ENCODE data around the gene TMED9.

TMED9 gene

DNA sequence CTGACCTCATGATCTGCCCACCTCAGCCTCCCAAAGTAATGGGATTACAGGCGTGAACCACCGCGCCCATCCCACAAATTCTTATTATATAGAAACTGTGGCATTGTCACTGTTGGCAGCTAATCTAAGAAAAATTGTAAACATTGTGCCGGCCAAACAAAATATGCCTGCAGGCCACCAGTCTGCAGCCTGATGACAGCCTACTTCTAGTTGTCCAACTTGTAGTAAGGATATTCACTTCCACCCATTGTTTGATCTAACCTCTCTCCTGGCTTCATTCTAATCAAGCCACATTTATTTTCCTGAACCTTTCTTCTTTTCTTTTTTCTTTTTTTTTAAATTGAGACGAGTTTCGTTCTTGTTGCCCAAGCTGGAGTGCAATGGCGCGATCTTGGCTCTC is 13.7 kb upstream of the TMED9 start:
- DNase-seq (ENCODE audit: low read depth in 3 of 3), result no peak

DNA sequence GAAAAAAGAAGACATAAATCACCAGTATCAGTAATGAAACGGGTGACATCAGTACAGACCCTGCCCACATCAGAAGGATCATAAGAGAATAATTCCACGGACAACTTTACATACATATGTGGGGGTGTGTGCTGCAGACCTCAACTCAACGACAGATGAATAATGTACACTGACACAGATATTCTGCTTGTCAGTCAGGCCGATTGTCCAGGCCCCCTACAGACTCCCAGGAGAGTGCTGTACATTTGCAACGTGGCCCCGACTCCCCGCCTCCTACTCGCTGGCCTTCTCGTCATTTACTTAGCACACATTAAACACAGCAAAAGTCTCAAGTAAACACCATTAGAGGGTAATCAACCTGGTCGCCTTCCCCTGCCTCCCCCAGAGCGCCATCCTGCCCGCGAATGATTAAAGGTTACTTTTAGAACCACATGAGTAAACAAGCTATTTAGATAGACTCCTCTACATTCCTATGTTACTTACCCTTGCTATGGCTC is 3.5 kb upstream of the TMED9 start:
- no peak for DNase-seq (ENCODE audit: low read depth in 3 of 3)

DNA sequence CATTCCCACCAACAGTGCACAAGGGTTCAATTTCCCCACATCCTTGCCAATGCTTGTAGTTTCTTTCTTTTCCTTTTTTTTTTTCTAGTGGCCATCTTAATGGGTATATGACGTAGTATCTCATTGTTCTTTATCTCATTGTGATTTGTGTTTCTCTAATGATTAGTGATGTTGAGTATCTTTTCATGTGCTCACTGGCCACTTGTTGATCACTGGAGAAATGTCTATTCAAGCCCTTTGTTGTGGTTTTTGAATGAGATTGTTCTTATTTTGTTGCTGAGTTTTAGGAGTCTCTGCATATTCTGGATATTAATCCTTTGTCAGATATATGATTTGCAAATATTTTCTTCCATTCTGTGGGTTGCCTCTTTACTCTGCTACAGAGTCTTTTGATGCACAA is 1.6 kb upstream of the TMED9 start:
- DNase-seq (ENCODE audit: low read depth in 3 of 3), result no peak

DNA sequence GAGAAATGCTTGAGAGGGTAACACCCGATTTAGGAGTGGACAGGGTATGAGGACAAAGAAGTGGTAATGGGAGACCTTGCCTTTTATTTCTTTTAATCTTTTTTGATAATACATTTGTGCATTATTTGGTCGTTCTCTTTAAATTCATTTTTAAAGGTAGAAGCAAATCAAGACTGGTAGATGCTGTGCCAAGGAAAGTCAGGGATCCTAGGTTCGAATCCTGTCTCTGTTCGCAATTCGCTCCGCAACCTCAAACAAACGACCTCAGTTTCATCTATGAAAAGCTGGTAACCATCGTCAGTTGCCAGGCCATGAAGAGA is 353 bp upstream of the TMED9 start:
- no peak for DNase-seq (ENCODE audit: low read depth in 3 of 3)

DNA sequence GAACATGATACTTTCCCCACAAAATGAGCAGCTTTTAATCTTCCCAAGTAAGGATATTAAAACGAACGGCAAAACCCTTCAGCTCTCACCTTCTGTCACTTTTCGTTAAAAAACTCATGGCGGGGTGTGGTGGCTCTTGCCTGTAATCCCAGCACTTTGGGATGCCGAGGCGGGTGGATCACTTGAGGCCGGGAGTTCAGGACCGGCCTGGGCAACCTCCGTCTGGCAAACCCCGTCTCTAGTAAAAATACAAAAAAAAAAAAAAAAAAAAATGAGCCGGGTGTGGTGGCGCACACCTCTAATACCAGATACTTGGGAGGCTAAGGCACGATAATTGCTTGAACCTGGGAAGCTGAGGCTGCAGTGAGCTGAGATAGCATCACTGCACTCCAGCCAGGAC is 902 bp downstream of the TMED9 start:
- DNase-seq (ENCODE audit: low read depth in 3 of 3), result no peak

DNA sequence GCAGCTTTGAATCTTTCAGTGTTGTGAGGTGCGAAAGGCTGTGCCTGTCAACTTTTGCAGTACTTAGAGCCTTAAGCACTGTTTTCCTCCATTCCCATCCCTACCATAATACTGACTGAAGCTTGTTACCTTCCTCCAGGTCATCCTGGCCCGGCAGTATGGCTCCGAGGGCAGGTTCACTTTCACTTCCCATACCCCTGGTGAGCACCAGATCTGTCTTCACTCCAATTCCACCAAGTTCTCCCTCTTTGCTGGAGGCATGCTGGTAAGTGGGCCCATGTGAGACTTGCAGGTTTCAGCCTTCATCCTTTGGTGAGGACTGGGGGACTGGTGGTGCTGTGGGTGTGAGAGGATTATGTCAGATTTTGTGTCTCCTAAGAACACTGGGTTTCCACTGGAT is 1.5 kb downstream of the TMED9 start:
- DNase-seq (ENCODE audit: low read depth in 3 of 3), result no peak

DNA sequence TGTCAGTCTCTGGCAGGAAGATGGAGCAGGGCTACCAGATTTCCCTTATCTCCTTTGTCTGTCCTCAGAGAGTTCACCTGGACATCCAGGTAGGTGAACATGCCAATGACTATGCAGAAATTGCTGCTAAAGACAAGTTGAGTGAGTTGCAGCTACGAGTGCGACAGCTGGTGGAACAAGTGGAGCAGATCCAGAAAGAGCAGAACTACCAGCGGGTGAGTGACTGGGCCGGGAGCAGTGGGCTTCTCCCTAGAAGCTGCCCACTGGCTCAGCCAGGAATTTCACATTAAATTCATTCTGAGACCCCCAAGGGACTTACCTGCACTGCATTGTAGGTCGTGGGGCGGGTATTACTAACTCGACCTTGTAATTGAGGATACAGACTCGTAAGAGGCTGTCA is 2.1 kb downstream of the TMED9 start:
- DNase-seq (ENCODE audit: low read depth in 3 of 3), result no peak

DNA sequence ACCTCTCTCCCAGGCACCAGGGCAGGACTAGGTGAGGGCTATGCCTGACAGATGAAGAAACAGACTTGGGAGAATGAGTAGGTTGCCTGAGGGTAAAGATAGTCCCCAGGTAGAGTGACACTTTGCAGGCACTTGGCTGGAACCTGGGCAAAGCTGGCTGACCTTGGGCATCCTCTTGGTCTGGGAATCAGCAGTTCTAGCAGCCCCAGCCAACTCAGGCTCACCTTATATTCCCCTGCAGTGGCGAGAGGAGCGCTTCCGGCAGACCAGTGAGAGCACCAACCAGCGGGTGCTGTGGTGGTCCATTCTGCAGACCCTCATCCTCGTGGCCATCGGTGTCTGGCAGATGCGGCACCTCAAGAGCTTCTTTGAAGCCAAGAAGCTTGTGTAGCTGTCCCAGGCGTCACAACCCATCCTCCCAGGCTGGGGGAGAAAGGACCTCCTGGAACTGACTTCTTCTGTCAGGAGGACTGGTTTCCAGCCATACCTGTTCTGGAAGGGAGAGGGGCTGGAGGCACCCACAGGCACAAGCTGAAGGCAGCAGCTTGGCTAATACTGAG is 3.1 kb downstream of the TMED9 start:
- DNase-seq (ENCODE audit: low read depth in 3 of 3), result no peak

DNA sequence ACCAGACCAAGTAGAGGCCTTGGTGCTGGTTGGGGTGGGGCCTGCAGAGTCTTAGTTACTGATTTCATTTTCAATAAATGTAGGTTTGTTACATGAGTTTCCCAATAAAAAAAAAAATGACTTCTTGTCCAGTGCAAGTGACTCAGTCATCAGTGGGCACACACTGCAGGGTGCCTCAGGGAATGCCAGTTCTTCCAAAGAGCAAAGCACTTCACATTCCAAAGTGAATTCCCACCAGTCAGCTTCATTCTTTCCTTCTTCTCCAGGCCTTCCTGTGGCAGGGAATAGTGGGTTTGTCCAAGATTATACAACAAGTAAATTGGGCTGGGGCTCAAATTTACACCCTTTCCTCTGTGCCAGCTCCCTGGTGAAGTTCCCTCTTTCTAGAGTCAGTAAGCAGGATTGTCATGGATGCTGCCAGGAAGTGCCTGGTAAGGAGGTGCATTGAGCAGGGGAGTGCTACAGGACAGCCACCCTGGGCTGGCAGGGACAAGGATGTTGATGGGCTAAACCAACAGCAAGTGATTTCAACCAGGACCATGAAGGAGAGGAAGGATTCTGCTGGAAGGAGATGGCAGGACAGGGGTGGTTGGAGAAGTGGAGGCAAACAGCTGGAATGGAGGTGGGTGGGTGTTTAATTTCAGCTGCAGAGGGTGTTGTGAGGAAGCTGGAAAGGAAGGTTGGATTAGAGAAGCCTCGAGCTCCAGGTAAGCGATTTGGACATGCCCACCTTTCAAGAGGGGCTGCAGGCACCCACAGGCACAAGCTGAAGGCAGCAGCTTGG is 4.2 kb downstream of the TMED9 start:
- no peak for DNase-seq (ENCODE audit: low read depth in 3 of 3)

DNA sequence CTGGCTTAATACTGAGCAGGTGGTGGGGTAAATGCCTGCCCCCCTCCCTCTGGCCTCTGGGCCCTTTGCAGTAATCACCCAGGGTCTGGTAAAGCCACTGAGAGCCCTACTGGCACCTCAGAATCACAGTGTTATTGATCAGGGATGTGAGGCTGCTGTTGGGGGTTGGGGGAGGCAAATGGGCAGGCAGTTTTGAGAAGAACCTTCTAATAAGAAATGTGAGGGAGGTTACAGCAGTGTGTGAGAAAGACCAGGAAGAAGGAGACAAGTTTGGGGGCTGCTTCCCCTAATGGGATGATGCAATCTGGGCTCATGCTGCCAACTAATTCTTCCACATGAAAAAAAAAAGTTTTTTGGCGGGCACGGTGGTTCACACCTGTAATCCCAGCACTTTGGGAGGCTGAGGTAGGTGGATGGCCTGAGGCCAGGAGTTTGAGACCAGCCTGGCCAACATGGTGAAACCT is 4.8 kb downstream of the TMED9 start:
- no peak for DNase-seq (ENCODE audit: low read depth in 3 of 3)

DNA sequence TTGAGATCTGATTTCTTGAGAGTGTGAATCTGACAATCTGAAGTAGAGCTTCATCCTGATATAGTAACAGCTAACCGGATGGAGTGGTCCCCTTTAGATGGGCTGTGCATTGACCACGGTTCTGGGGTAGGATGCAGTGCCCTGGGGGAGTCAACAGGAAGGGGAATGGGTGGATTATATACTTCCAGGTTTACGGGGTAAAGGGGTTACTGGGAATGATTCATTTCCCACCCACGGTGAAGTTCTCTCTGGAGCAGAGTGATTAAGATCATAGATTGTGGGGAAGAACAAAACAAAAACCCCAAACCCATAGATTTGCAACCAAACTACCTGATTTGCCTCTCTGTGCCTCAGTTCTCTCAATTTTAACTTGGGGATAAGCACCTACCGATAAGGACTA is 6.5 kb downstream of the TMED9 start:
- DNase-seq (ENCODE audit: low read depth in 3 of 3), result no peak

DNA sequence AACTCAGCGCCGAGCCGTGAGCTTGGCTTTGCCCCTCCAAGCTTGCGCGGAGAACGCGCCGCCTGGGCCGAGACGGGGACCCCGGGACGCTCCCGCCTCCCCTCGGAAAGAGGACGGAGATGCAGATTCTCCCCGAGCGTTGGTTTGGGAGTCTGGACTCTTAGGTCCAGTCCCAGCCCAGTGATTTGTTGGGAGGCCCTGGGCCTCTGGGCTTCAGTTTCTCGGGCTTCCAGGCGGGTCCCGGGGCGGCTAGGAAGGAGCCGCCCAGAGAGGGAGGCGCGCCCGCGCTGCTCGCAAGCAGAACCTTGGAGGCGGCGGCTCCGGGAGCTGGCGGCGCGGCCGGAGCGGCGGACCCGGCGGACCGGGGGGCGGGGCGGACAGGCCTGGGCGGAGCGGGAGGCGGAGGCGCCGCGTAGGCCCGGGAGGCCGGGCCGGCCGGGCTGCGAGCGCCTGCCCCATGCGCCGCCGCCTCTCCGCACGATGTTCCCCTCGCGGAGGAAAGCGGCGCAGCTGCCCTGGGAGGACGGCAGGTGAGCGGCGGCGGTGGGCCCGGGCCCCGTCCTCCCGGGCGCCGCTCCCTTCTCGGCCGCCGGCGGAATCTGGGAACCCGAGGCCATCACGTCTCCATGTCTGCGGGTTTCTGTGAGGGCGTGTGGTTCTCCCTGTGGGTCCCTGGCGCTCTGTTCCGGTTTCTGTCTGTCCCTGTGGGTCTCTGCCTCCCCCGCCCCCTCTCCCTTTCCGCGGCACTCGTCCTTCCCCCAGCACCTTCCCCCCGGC is 7.9 kb downstream of the TMED9 start, which contains the start of gene B4GALT7:
Gene B4GALT7, plus strand, starts transcription at position 402 of the 777 bp plus-strand sequence. Its CDS starts 79 bp downstream, at position 481.
- DNase-seq (ENCODE audit: low read depth in 3 of 3), result peak; percentile 74 to 84 (median 80)

DNA sequence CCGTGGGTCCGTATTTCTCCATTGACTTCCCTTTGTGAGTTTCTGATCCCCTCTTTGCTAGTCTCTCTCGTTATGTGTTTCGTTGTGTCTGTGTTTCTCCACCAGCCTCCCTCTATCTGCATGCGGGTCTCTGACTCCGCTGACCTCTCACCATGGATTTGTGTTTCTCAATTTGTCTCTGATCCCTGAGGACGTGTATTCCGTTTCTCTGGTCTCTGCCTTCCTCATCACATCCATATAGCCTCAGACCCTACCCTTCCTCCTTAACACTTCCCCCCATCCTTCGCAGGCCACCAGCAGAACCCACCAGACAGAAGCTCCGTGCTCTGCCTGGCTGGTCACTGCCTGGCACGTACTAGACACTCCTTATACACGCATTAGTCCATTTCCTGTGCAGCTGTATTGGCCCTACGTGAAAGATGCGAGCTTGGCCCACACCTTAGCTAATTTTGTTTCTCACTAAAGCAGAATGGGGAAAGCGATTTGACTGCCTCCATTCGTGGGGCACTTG is 8.6 kb downstream of the TMED9 start:
- DNase-seq (ENCODE audit: low read depth in 3 of 3), result no peak

DNA sequence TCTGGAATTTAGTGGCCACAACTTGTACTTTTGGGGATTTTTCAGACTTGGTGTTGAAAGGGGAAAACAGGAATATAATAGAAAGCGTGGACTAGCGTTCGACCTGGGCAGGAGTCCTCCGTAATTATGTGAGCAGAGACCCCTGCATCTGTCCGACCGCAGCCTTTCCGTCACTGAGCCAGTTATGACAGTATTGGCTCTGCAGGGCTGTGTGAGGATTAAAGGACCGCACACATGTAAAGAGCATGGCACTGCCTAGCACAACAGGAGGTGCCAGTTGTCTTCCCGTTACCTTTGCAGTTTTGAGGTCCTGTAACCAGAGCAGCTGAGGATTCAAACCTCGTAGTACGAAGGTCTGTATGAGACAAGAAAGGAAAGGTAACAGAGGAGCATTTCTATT is 9.1 kb downstream of the TMED9 start:
- no peak for DNase-seq (ENCODE audit: low read depth in 3 of 3)

DNA sequence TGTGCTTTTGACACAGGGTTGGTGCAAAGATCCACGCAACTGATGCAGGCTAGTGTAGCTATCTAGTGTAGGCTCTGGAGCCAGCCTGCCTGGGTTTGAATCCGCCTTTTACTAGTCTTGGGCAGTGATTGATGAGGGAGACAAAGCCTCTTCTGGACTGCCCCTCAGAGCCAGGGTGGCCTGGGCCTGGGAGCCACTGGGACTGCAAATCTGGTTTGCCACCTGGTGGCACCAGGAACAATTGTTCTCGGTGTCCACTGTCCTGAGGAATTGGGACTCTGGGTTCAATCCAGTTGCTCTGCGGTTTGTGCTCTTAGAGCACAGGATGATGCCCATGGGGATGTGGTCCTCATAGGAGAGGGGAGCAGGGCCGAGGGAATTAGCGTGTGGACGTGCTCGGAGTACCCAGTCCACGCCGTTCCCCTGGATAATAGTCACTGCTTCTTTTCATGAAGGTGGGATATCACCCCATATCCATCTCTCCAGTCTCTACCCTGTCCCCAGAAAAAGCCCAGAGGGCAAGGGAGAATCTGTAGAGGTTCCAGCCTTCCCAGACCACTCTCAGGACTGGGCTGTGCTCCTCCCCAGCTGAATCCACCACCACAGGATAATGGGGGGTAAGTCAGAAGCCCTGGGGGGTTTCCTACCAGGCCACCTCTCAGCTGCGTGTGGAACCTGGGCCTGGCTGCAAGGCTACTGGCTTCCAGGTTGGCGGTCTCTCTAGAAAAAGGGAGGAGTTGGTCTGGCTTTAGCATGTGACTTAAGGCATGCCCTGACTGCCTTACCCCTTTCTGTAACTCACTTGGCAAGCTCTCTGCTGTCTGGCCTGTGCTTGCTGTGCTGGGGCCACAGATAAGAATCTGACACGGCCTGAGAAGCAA is 9.8 kb downstream of the TMED9 start:
- no peak for DNase-seq (ENCODE audit: low read depth in 3 of 3)

DNA sequence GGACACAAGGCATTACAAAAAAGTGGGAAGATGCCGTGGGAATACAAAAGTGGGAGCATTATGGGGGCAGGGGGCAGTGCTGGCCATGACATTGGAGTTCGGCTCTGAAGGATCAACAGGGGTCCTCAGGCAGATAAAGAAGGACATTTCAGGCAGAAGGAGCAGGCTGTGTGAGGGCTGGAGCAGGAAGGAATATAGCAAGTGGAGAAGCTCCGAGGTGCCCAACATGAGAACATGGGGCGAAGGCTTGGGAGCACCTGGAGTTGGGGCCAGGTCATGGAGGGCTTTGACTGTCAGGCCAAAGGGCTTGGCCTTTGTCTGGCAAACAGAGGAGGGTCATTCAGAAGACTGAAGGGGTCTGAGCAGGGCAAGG is 10.4 kb downstream of the TMED9 start:
- no peak for DNase-seq (ENCODE audit: low read depth in 3 of 3)

DNA sequence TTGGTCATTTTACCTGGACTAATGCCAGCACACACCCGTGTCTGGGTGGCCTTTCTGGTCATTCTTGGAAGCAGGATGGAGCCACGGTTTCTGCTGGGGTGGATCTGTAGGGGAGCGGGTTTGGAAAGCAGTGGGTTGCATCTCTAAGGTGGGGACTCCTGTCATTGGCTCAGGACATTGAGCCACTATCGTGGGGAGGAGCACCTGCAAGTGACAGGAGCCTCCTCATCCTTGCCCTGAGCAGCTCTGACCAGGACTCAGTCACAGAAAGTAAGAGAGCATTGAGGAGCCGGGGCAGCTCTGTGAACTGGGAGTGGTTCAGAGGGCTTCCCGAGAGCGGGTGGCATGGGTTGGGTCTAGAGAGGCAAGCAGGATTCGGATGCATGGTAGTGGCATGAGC is 11.6 kb downstream of the TMED9 start:
- DNase-seq (ENCODE audit: low read depth in 3 of 3), result no peak

DNA sequence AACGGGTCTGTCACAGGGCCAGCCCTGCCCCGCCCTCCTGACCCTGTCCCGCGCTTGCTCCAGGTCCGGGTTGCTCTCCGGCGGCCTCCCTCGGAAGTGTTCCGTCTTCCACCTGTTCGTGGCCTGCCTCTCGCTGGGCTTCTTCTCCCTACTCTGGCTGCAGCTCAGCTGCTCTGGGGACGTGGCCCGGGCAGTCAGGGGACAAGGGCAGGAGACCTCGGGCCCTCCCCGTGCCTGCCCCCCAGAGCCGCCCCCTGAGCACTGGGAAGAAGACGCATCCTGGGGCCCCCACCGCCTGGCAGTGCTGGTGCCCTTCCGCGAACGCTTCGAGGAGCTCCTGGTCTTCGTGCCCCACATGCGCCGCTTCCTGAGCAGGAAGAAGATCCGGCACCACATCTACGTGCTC is 12.1 kb downstream of the TMED9 start:
- DNase-seq (ENCODE audit: low read depth in 3 of 3), result no peak

DNA sequence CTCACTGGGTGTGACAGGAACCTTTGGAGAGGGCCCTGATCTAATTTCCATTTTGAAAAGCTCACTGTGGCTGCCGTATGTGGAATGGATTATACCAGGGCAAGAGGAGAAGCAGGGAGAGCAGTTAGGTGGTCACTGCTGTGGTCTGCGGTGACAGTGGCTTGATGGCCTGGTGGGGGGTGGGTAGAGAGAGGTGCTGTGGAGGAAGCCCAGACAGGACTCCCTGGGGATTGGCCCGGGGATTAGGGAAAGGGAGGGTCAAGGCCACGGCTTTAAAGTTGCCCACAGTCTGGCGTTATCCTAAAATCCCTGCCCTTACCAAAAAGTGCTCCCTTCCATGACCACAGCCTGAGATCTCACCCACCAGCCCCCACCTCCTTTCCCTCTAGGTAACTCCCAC is 12.7 kb downstream of the TMED9 start:
- no peak for DNase-seq (ENCODE audit: low read depth in 3 of 3)

DNA sequence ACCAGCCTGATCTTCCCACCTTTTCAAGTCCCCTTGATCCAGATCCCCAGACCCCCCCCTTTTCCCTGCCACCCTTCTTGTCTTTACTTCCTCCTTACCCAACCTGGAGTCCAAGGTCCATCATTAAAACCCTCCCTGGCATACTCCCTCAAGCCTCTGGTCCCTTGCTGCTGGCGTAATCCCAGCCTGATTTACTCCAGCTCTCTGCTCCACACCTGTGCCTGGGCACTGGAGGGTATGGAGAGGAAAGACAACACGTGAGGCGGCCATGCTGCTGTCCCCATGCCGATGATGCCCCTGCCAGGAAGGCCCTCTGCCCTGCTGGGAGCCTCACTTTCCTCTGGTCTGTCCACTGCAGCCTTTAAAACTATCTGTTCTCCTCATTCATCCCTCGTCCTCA is 13.1 kb downstream of the TMED9 start:
- no peak for DNase-seq (ENCODE audit: low read depth in 3 of 3)

DNA sequence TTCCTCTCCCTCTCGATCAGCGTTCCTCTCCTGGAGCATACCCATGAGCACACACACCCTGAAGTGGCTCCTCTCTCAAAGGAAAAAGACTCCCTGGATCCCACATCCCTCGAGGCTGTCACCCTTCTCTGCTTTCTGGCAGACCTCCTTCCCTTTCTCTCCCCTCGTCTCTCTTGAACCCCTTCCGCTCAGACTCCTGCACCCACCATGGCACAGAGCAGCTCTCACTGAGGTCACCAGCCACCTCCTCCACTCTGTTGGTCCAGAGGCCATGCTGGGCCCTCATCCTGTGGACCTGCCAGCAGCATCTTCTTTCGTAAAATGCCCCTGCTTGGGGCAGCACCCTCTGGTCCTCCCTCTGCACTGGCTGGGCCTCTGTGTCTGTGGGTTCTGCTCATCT is 13.7 kb downstream of the TMED9 start:
- no peak for DNase-seq (ENCODE audit: low read depth in 3 of 3)
